ENCODE measurements around the gene CHAD. TPM values are rescaled to one million over a fixed set of nuclear protein-coding genes. Genes with fewer than 3 reads are reported as not detected.

Gene CHAD
- total and polyA plus RNA-seq, 2 of the 13 experiments (the other 11 are each of a cell fraction or from before 2014, with no cell fraction given) = 1.4 TPM; not detected in 1

DNA sequence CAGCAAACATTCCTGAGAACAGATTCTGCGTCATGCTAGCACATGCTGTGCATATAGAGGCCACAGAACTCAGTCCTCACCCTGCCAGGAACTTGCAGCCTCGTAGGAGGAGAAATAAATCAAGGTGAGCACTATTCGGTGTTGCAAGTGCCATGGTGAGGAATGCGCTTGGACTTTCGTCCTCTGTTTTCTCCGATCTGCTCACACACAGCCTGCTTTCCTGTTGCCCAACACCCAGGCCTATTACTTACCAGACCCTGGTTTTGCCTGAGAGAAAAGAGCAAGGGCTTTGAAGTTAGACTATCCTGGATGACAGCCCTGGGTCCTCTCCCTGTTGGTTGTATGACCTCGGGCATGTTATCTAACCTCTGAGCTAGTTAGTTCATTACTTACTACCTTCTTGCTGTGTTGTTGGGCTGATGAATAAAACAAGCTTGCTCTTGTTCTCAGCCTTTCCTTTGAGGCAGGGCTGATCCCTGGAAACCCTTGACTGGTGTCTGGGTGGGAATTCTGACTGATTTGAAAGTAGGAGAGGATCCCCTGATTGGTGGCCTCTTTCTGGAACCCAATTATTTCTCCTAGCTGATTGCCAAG lies 39.8 kb downstream of the CHAD start (continued):
- no peak; the same call in 1 of the 2 replicates for TF ChIP-seq PRDM4 (CRISPR knock-in tag; IDR thresholded peaks at IDR 0.05; ENCODE audit: borderline replicate concordance)
- TF ChIP-seq BORCS8-MEF2B (CRISPR knock-in tag; IDR thresholded peaks at IDR 0.05) = peak; percentile 40; the same call in 1 of the 2 replicates
- TF ChIP-seq JUNB (CRISPR knock-in tag; IDR thresholded peaks at IDR 0.05; ENCODE audit: borderline replicate concordance) = no peak
- no peak for TF ChIP-seq ZNF781 (CRISPR knock-in tag; IDR thresholded peaks at IDR 0.05; ENCODE audit: borderline replicate concordance, not compliant biosample characterization)
- TF ChIP-seq, protein P1, sequence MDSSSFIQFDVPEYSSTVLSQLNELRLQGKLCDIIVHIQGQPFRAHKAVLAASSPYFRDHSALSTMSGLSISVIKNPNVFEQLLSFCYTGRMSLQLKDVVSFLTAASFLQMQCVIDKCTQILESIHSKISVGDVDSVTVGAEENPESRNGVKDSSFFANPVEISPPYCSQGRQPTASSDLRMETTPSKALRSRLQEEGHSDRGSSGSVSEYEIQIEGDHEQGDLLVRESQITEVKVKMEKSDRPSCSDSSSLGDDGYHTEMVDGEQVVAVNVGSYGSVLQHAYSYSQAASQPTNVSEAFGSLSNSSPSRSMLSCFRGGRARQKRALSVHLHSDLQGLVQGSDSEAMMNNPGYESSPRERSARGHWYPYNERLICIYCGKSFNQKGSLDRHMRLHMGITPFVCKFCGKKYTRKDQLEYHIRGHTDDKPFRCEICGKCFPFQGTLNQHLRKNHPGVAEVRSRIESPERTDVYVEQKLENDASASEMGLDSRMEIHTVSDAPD (CRISPR knock-in tag; IDR thresholded peaks at IDR 0.05) = peak; percentile 99
- TF ChIP-seq ZFX (CRISPR knock-in tag; IDR thresholded peaks at IDR 0.05; ENCODE audit: low read depth) = peak; percentile 90
- TF ChIP-seq ZNF44 (CRISPR knock-in tag; IDR thresholded peaks at IDR 0.05) = peak; percentile 26; the same call in 1 of the 2 replicates
- peak; percentile 96 for TF ChIP-seq MIXL1 (CRISPR knock-in tag; IDR thresholded peaks at IDR 0.05)
- peak; percentile 78; the same call in 1 of the 2 replicates for TF ChIP-seq HDAC1 (CRISPR knock-in tag; IDR thresholded peaks at IDR 0.05)
- peak; percentile 71 for TF ChIP-seq ZMYM3 (CRISPR knock-in tag; IDR thresholded peaks at IDR 0.05)
- no peak for TF ChIP-seq ZBTB40 (IDR thresholded peaks at IDR 0.05)
- TF ChIP-seq ZBTB40 (CRISPR knock-in tag; IDR thresholded peaks at IDR 0.05) = no peak; the same call in 1 of the 2 replicates
- TF ChIP-seq ZNF367 (CRISPR knock-in tag; IDR thresholded peaks at IDR 0.05; ENCODE audit: borderline replicate concordance) = no peak
- TF ChIP-seq LBX2 (CRISPR knock-in tag; IDR thresholded peaks at IDR 0.05; ENCODE audit: borderline replicate concordance) = no peak
- peak; percentile 68; the same call in 1 of the 2 replicates for TF ChIP-seq ZNF441 (CRISPR knock-in tag; IDR thresholded peaks at IDR 0.05; ENCODE audit: borderline replicate concordance)
- peak; percentile 73; the same call in 2 of the 3 replicates for TF ChIP-seq MXI1 (IDR thresholded peaks at IDR 0.05; ENCODE audit: borderline replicate concordance, low read depth, low read length)
